Liver (tissue), 9 donors: ENCODE data around the gene LRRN1. TPM values are rescaled to one million over a fixed set of nuclear protein-coding genes. Genes with fewer than 3 reads are reported as not detected.

Experiments used
- DNase-seq: peaks from one replicate; pipeline ENCODE4 v3.0.0-alpha.2; 2017; ENCODE audit warnings: low spot score
- H3K27ac ChIP-seq, 2 donors: one replicate each; pipeline ENCODE4 v1.7.0; 2013; ENCODE audit warnings: inconsistent platforms in 2 of 2, low read length in 2 of 2, control low read depth in 1 of 2, low read depth in 1 of 2, mild to moderate bottlenecking in 1 of 2
- H3K27me3 ChIP-seq, 4 donors: one replicate each; pipeline versions ENCODE4 v1.6.1 to v1.7.0; 2013; ENCODE audit warnings: low read length in 3 of 4, inconsistent platforms in 1 of 4, mild to moderate bottlenecking in 1 of 4, moderate library complexity in 1 of 4; ENCODE audit not compliant: control insufficient read depth in 4 of 4, insufficient read depth in 4 of 4
- H3K36me3 ChIP-seq, 4 donors: one replicate each; pipeline versions ENCODE4 v1.6.1 to v1.7.0; 2013; ENCODE audit warnings: low read length in 3 of 4, mild to moderate bottlenecking in 3 of 4, low read depth in 1 of 4, moderate library complexity in 1 of 4; ENCODE audit not compliant: control insufficient read depth in 4 of 4, insufficient read depth in 3 of 4
- H3K4me1 ChIP-seq, 4 donors: one replicate each; pipeline versions ENCODE4 v1.6.1 to v1.7.0; 2013; ENCODE audit warnings: low read length in 3 of 4, mild to moderate bottlenecking in 3 of 4, moderate library complexity in 1 of 4; ENCODE audit not compliant: control insufficient read depth in 4 of 4, insufficient read depth in 4 of 4
- H3K4me3 ChIP-seq, 3 donors: one replicate each; pipeline versions ENCODE4 v1.6.1 to v1.7.0; 2013; ENCODE audit warnings: low read length in 3 of 3, control low read depth in 1 of 3, low read depth in 1 of 3, mild to moderate bottlenecking in 1 of 3
- H3K9ac ChIP-seq, 2 donors: one replicate each; pipeline ENCODE4 v1.7.0; 2013; ENCODE audit warnings: low read length in 2 of 2, mild to moderate bottlenecking in 2 of 2, moderate library complexity in 2 of 2, control low read depth in 1 of 2, low read depth in 1 of 2
- H3K9me3 ChIP-seq, 4 donors: one replicate each; pipeline versions ENCODE4 v1.6.1 to v1.7.0; 2013; ENCODE audit warnings: low read length in 3 of 4; ENCODE audit not compliant: control insufficient read depth in 4 of 4
- ATF3 ChIP-seq: IDR thresholded peaks from 2 replicates; pipeline ENCODE4 v1.6.1; 2016; ENCODE audit warnings: antibody characterized with exemption
- CTCF ChIP-seq: fragments of 150-350 bp; IDR thresholded peaks from 2 replicates; pipeline ENCODE4 v1.5.1; 2017; ENCODE audit warnings: improper control_type of control experiment, low read depth, low read length; ENCODE audit not compliant: missing input control
- EGR1 ChIP-seq, 2 donors: IDR thresholded peaks; 2 replicates each; pipeline ENCODE4 v1.6.1; 2016 to 2018; ENCODE audit warnings: antibody characterized with exemption in 2 of 2, low read depth in 2 of 2
- FOXA1 ChIP-seq: IDR thresholded peaks from 2 replicates; pipeline ENCODE4 v1.6.1; 2016; ENCODE audit warnings: antibody characterized with exemption
- FOXA2 ChIP-seq: IDR thresholded peaks from 2 replicates; pipeline ENCODE4 v1.6.1; 2016; ENCODE audit warnings: antibody characterized with exemption
- GABPA ChIP-seq, 2 donors: IDR thresholded peaks in 1 of 2; conservative IDR thresholded peaks in 1 of 2; 2 replicates each; pipeline ENCODE4 v1.6.1; 2016; ENCODE audit warnings: antibody characterized with exemption in 2 of 2, mild to moderate bottlenecking in 1 of 2, moderate library complexity in 1 of 2
- HNF4A ChIP-seq, 2 donors: conservative IDR thresholded peaks; 2 replicates each; pipeline ENCODE4 v1.6.1; 2016; ENCODE audit warnings: antibody characterized with exemption in 2 of 2, mild to moderate bottlenecking in 2 of 2
- HNF4G ChIP-seq: IDR thresholded peaks from 2 replicates; pipeline ENCODE4 v1.6.1; 2016; ENCODE audit warnings: antibody characterized with exemption
- JUND ChIP-seq, 2 donors: IDR thresholded peaks; 2 replicates each; pipeline ENCODE4 v1.6.1; 2016; ENCODE audit warnings: antibody characterized with exemption in 2 of 2
- MAX ChIP-seq: IDR thresholded peaks from 2 replicates; pipeline ENCODE4 v1.6.1; 2016; ENCODE audit warnings: antibody characterized with exemption
- NR2F2 ChIP-seq: IDR thresholded peaks from 2 replicates; pipeline ENCODE4 v1.6.1; 2016; ENCODE audit warnings: antibody characterized with exemption
- RAD21 ChIP-seq, 2 donors: IDR thresholded peaks; 2 replicates each; pipeline ENCODE4 v1.6.1; 2016; ENCODE audit warnings: antibody characterized with exemption in 2 of 2, mild to moderate bottlenecking in 2 of 2
- REST ChIP-seq: IDR thresholded peaks from 2 replicates; pipeline ENCODE4 v1.6.1; 2016; ENCODE audit warnings: antibody characterized with exemption, mild to moderate bottlenecking
- RXRA ChIP-seq, 2 donors: IDR thresholded peaks; 2 replicates each; pipeline ENCODE4 v1.6.1; 2017 to 2018; ENCODE audit warnings: antibody characterized with exemption in 2 of 2, mild to moderate bottlenecking in 1 of 2
- SP1 ChIP-seq: IDR thresholded peaks from 2 replicates; pipeline ENCODE4 v1.6.1; 2018; ENCODE audit warnings: antibody characterized with exemption, mild to moderate bottlenecking
- TAF1 ChIP-seq: conservative IDR thresholded peaks from 2 replicates; pipeline ENCODE4 v1.6.1; 2016; ENCODE audit warnings: antibody characterized with exemption, mild to moderate bottlenecking
- YY1 ChIP-seq: IDR thresholded peaks from 2 replicates; pipeline ENCODE4 v1.6.1; 2016; ENCODE audit warnings: antibody characterized with exemption, mild to moderate bottlenecking
- ZBTB33 ChIP-seq: IDR thresholded peaks from 2 replicates; pipeline ENCODE4 v1.6.1; 2016; ENCODE audit warnings: antibody characterized with exemption
- WGBS: extraction: QIAGEN DNeasy Blood & Tissue Kit; methylation state at CpG from one replicate; pipeline ENCODE4 v1.1.7; 2013; 5-methylcytosine and 5-hydroxymethylcytosine counted together
- polyA plus RNA-seq, 2 donors: library from polyadenylated mRNA; stranded (reverse) in 1 of 2; unstranded in 1 of 2; fragments of 200-250 nt in 1 of 2; fragments of >200 nt in 1 of 2; fragmentation: Nextera tagmentation in 1 of 2; extraction: Ambion mirVana in 1 of 2; gene quantifications; one replicate each; pipeline versions ENCODE4 v1.2.1 to v1.2.3, GENCODE V29; 2013 to 2015
- total RNA-seq, 2 donors: library from RNA; depleted of rRNA; stranded (reverse); fragments of >200 nt; gene quantifications; one replicate each; pipeline ENCODE4 v1.2.3, GENCODE V29; 2014
- donor health status: healthy.
- donor health status: healthy.
- donor health status: healthy.
- donor health status: healthy.
- donor health status: healthy.

Gene LRRN1
- total and polyA plus RNA-seq, 4 donors, result 0.14 to 0.59 (median 0.27) TPM

GRCh38 chr3:3800685-3801493 is 1.7 kb downstream of the LRRN1 start:
- Histone ChIP-seq H3K9ac (no peak overlapping the region), H3K4me3 (peak overlapping the region; percentile 25 to 66 (median 28)), H3K27ac (no peak overlapping the region), H3K9me3 (no peaks in the 10 kb centered on the region), H3K36me3 (no peaks in the 10 kb centered on the region), H3K4me1 (peaks cover 15 to 28% (median 24%) of the 10 kb centered on the region in 4 donors), H3K27me3 (peaks cover 0 to 4% (median 1%) of the 10 kb centered on the region in 4 donors)
- no peak for TF ChIP-seq SP1
- no peak for TF ChIP-seq NR2F2
- TF ChIP-seq FOXA2, result no peak
- TF ChIP-seq YY1, result no peak
- TF ChIP-seq HNF4A (conservative IDR thresholded peaks at IDR 0.05), result no peak
- TF ChIP-seq CTCF, result no peak
- TF ChIP-seq TAF1, result no peak
- TF ChIP-seq GABPA (IDR thresholded peaks at IDR 0.05 in 1 of 2, conservative IDR thresholded peaks at IDR 0.05 in 1 of 2), result no peak
- no peak for TF ChIP-seq FOXA1
- TF ChIP-seq JUND (IDR thresholded peaks at IDR 0.05), result no peak
- no peak for TF ChIP-seq ZBTB33
- no peak for TF ChIP-seq ATF3
- no peak for TF ChIP-seq RAD21 (IDR thresholded peaks at IDR 0.05)
- TF ChIP-seq MAX, result no peak
- no peak for TF ChIP-seq REST
- TF ChIP-seq EGR1 (IDR thresholded peaks at IDR 0.05; ENCODE audit: low read depth in 2 of 2), result no peak
- no peak for TF ChIP-seq HNF4G
- TF ChIP-seq RXRA (IDR thresholded peaks at IDR 0.05), result no peak
- DNase-seq, result no peak
- WGBS, result 5% methylated on average over 52 of the region's 53 CpGs
